ENCODE data around the gene ARSJ. TPM values are rescaled to one million over a fixed set of nuclear protein-coding genes. Genes with fewer than 3 reads are reported as not detected.

Gene ARSJ
- total and polyA plus RNA-seq, 3 experiments from 2014 or later: 0.37 TPM; not detected in 2

DNA sequence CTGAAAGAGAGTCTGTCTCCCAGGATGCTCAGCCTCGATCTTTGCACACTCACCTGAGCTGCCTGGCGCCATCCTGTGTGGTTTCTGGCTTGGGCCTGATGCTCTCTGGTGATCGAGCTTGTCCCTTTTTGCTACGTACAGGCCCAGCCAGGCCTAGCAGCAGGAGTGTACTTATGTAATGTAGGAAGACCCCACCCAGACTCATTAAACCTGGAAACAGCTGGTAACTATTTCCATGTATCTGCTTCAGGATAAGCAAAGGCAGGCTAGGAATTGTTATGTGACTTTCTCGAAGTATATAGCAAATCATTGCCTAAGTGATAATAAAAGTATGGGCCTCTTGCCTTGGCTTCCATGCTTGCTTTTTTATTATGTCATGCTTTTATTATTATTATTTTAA lies 18.6 kb upstream of the ARSJ start:
- Mint-ChIP-seq H3K4me1 (peaks cover 0 to 6% (median 3%) of the 10 kb centered on the region in 3 donors), H3K9me3 (no peaks in the 10 kb centered on the region), H3K4me3 (no peak overlapping the region), H3K27ac (no peak overlapping the region), H3K36me3 (peaks cover 0 to 5% (median 0%) of the 10 kb centered on the region in 3 donors), H3K27me3 (peaks cover 0 to 4% of the 10 kb centered on the region in 2 donors)
- ChIA-PET CTCF (no interaction called here), POLR2A (no interaction called here)
- H3K27ac ChIP-seq (ENCODE audit: low read depth, low read length): no peak overlapping the region
- H3K4me3 ChIP-seq (ENCODE audit: low read length): no peak overlapping the region
- no peaks in the 10 kb centered on the region for H3K27me3 ChIP-seq (ENCODE audit: insufficient read depth, low read length, poor library complexity, severe bottlenecking)
- no peaks in the 10 kb centered on the region for H3K4me1 ChIP-seq (ENCODE audit: insufficient read depth, low read length)
- DNase-seq: no peak
- H3K36me3 ChIP-seq (ENCODE audit: insufficient read depth, low read length): no peaks in the 10 kb centered on the region
- no peaks in the 10 kb centered on the region for H3K9me3 ChIP-seq (ENCODE audit: low read length)

DNA sequence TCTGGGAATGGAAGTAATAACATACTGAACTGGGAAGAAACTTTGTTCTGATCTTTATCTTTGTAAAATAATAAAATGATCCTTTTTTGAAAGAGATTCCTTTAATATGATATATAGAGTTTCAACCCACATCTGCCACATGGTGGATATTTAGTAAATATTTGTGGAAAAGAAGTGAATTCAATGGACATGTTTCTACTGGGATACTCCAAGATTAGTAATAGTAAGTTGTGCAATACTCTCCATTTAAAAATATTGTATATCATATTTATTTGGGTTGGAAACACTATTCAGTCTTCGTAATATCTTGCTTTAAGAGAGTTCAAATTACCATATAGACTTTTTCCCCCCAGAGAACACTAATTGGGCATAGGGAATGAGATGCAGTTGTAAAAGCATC lies 17.8 kb upstream of the ARSJ start:
- peaks cover 0 to 4% of the 10 kb centered on the region in 2 donors for H3K27me3 Mint-ChIP-seq
- DNase-seq: no peak
- H3K36me3 ChIP-seq (ENCODE audit: insufficient read depth, low read length): no peaks in the 10 kb centered on the region
- H3K4me1 Mint-ChIP-seq: peaks cover 0 to 5% (median 3%) of the 10 kb centered on the region in 3 donors
- H3K9me3 Mint-ChIP-seq: no peaks in the 10 kb centered on the region
- ChIA-PET CTCF (no interaction called here), POLR2A (no interaction called here)
- H3K27ac ChIP-seq (ENCODE audit: low read depth, low read length): no peak overlapping the region
- no peaks in the 10 kb centered on the region for H3K27me3 ChIP-seq (ENCODE audit: insufficient read depth, low read length, poor library complexity, severe bottlenecking)
- H3K4me1 ChIP-seq (ENCODE audit: insufficient read depth, low read length): no peaks in the 10 kb centered on the region
- peaks cover 0 to 5% (median 0%) of the 10 kb centered on the region in 3 donors for H3K36me3 Mint-ChIP-seq
- H3K9me3 ChIP-seq (ENCODE audit: low read length): no peaks in the 10 kb centered on the region
- no peak overlapping the region for H3K4me3 ChIP-seq (ENCODE audit: low read length)
- H3K27ac Mint-ChIP-seq: no peak overlapping the region
- no peak overlapping the region for H3K4me3 Mint-ChIP-seq

DNA sequence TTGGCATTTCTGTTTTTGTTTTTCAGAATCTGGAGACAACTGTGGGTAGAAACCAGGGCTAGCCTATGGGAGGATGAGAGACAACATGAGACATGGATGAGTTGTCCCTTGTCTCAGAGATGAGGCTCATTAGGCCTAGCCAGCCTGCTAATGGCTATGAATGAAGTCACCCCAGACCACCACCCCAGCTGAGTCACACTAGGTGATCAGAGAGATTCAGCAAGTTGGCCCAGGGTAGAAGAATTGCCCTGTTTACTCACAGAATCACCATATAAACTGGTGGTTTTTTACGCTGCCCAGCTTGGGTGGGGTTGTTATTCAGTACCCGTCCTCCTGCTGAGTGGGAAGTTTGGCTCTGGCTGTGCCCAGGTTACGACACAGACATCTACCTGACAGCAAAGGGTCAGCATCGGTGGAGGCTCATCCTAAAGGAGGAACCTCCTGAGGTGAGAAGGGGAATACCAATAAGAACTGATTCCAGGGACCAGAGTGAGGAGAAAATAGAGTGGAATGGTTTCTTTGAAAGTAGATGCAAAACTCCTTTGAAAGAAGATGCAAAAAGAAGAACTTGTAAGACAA lies 17.2 kb upstream of the ARSJ start:
- Mint-ChIP-seq H3K27me3 (peaks cover 0 to 4% of the 10 kb centered on the region in 2 donors), H3K36me3 (peaks cover 0 to 5% (median 0%) of the 10 kb centered on the region in 3 donors), H3K27ac (no peak overlapping the region), H3K4me3 (no peak overlapping the region), H3K4me1 (peaks cover 0 to 5% (median 3%) of the 10 kb centered on the region in 3 donors), H3K9me3 (no peaks in the 10 kb centered on the region)
- Histone ChIP-seq H3K4me1 (ENCODE audit: insufficient read depth, low read length) (no peaks in the 10 kb centered on the region), H3K27ac (ENCODE audit: low read depth, low read length) (no peak overlapping the region), H3K36me3 (ENCODE audit: insufficient read depth, low read length) (no peaks in the 10 kb centered on the region), H3K4me3 (ENCODE audit: low read length) (no peak overlapping the region), H3K27me3 (ENCODE audit: insufficient read depth, low read length, poor library complexity, severe bottlenecking) (no peaks in the 10 kb centered on the region), H3K9me3 (ENCODE audit: low read length) (no peaks in the 10 kb centered on the region)
- no peak for DNase-seq
- POLR2A ChIA-PET: no interaction called here
- CTCF ChIA-PET: no interaction called here

DNA sequence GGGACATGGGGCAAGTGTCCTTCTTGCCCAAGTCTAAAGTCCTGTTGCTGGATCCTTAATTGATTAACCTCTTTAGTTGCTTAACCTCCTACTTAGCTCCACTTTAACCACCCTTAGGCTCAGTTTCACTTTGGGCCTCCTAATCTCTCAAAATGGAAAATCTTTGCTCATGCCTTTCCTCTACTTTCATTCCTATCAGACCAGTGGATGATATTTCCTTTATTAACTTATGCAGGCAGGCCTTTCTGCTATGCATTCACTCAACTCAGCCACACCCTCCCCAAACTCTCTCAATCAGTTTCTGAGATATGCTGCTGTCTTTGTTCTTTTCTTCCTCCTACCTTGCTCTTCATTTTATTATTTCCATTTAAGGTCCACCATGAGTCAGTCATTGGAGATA lies 14.4 kb upstream of the ARSJ start:
- ChIA-PET POLR2A (no interaction called here), CTCF (no interaction called here)
- no peak overlapping the region for H3K4me3 Mint-ChIP-seq

DNA sequence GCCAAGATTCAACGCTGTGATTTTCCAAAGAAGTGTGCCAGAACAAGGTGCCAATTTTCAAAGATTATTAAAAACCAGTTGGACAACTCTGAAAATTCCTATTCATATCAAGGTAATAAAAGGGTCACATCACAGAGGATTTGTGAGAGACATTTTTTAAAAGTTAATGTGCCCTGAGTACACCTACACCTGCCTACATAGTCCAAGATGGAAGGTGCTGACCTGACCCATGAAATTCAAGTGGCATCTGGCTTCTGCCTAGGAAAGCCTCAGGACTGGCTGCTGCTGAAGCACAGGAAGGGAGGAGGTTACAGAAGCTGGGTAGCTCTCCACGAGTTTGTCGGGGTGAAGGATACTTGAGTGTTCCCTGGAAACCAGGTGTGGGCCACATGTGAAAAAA lies 11.4 kb upstream of the ARSJ start:
- Histone ChIP-seq H3K27me3 (ENCODE audit: insufficient read depth, low read length, poor library complexity, severe bottlenecking) (no peaks in the 10 kb centered on the region), H3K36me3 (ENCODE audit: insufficient read depth, low read length) (no peaks in the 10 kb centered on the region), H3K27ac (ENCODE audit: low read depth, low read length) (no peak overlapping the region), H3K4me3 (ENCODE audit: low read length) (no peak overlapping the region), H3K4me1 (ENCODE audit: insufficient read depth, low read length) (no peaks in the 10 kb centered on the region), H3K9me3 (ENCODE audit: low read length) (no peaks in the 10 kb centered on the region)
- DNase-seq: no peak
- Mint-ChIP-seq H3K9me3 (peaks cover 0 to 4% (median 0%) of the 10 kb centered on the region in 5 donors), H3K36me3 (peaks cover 0 to 15% (median 2%) of the 10 kb centered on the region in 3 donors), H3K27me3 (peaks cover 0 to 4% of the 10 kb centered on the region in 2 donors), H3K4me1 (no peaks in the 10 kb centered on the region), H3K4me3 (no peak overlapping the region), H3K27ac (peak overlapping the region in 1 of 8 donors; percentile 48)
- ChIA-PET POLR2A (no interaction called here), CTCF (no interaction called here)

More for the DNA sequence above, 14.4 kb upstream of the ARSJ start:
- H3K27me3 Mint-ChIP-seq: peaks cover 0 to 4% of the 10 kb centered on the region in 2 donors
- Histone ChIP-seq H3K27ac (ENCODE audit: low read depth, low read length) (no peak overlapping the region), H3K36me3 (ENCODE audit: insufficient read depth, low read length) (no peaks in the 10 kb centered on the region), H3K4me3 (ENCODE audit: low read length) (no peak overlapping the region), H3K27me3 (ENCODE audit: insufficient read depth, low read length, poor library complexity, severe bottlenecking) (no peaks in the 10 kb centered on the region), H3K9me3 (ENCODE audit: low read length) (no peaks in the 10 kb centered on the region), H3K4me1 (ENCODE audit: insufficient read depth, low read length) (no peaks in the 10 kb centered on the region)
- no peaks in the 10 kb centered on the region for H3K9me3 Mint-ChIP-seq
- no peak overlapping the region for H3K27ac Mint-ChIP-seq
- DNase-seq: no peak
- H3K4me1 Mint-ChIP-seq: peaks cover 0 to 5% (median 3%) of the 10 kb centered on the region in 3 donors
- H3K36me3 Mint-ChIP-seq: peaks cover 0 to 6% (median 5%) of the 10 kb centered on the region in 3 donors

DNA sequence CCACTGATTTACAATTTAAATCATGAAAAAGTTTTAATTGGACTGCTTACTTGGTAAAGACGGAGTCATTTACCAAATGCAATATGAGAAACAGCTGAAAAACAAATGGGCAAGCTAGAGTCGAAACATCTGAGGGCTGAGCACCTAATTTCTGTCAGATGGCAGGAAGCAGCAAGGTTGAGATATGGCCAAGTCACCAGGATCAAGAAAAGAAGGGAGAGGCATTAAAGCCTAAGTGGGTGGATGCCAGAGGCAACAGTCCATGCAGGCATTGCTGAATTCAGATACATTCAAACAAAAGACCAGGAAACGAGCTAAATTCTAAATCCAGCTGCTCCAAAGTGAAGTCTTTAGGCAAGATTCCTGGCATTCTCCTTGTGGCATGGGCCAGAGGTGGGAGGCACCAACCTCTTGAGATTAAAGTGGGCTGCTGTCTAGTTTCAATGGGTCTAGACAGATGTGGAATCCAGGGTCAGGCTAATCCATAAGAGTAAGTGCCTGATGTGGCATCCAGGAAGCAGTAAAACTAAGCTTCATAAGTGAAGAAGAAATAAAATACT lies 8.0 kb upstream of the ARSJ start:
- Mint-ChIP-seq H3K9me3 (peaks cover 0 to 6% (median 0%) of the 10 kb centered on the region in 5 donors), H3K4me1 (no peaks in the 10 kb centered on the region), H3K27me3 (peaks cover 0 to 17% of the 10 kb centered on the region in 2 donors), H3K27ac (no peak overlapping the region), H3K4me3 (no peak overlapping the region), H3K36me3 (peaks cover 0 to 19% (median 0%) of the 10 kb centered on the region in 3 donors)
- ChIA-PET CTCF (no interaction called here), POLR2A (no interaction called here)
- Histone ChIP-seq H3K4me3 (ENCODE audit: low read length) (no peak overlapping the region), H3K9me3 (ENCODE audit: low read length) (no peaks in the 10 kb centered on the region), H3K27me3 (ENCODE audit: insufficient read depth, low read length, poor library complexity, severe bottlenecking) (no peaks in the 10 kb centered on the region), H3K4me1 (ENCODE audit: insufficient read depth, low read length) (no peaks in the 10 kb centered on the region), H3K27ac (ENCODE audit: low read depth, low read length) (no peak overlapping the region), H3K36me3 (ENCODE audit: insufficient read depth, low read length) (no peaks in the 10 kb centered on the region)
- no peak for DNase-seq

DNA sequence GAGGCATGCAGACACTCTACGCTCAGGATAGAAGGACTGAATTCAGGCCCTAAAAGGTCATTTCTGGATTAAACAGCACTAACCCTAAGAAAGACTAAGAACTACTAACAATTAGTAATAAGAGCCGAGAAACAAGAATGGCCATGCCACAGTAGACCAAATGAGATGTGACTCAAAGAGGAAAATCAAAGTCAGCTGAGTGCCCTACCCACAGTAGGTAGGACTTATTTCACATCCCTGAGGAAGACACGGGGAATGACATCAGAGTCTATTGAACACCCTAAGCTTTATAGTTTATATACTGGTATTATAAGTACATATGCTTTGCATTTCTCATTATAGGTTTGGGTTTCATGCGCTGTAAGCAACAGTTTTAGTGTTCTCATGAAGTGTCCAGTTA lies 2.7 kb upstream of the ARSJ start:
- POLR2A ChIA-PET: no interaction called here
- no peak overlapping the region for H3K27ac Mint-ChIP-seq

DNA sequence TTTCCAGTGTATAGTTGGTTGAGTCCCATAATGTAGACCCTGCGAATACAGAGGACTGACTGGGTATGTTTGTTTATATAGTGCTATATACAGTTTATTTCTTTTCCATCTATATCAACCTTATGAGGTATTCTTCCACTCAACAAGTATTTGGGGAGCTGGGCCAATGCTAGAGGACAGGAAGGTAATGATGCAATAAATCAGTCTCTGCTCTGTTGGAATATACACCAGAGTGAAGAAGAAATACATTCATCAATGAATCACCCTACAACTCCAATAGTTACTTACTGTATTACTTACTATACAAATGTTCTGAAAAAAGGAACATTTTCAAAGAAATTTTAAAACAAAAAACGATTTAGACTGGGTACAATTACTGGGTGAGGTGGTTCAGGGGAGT lies 2.1 kb upstream of the ARSJ start:
- ChIA-PET POLR2A (no interaction called here), CTCF (no interaction called here)
- no peak for DNase-seq
- peaks cover 22 to 48% of the 10 kb centered on the region in 2 donors for H3K27me3 Mint-ChIP-seq
- H3K4me1 Mint-ChIP-seq: peaks cover 18 to 24% (median 22%) of the 10 kb centered on the region in 3 donors
- no peak overlapping the region for H3K4me3 Mint-ChIP-seq
- no peaks in the 10 kb centered on the region for H3K36me3 ChIP-seq (ENCODE audit: insufficient read depth, low read length)
- no peaks in the 10 kb centered on the region for H3K4me1 ChIP-seq (ENCODE audit: insufficient read depth, low read length)
- no peaks in the 10 kb centered on the region for H3K9me3 ChIP-seq (ENCODE audit: low read length)
- H3K4me3 ChIP-seq (ENCODE audit: low read length): no peak overlapping the region
- peaks cover 0 to 11% (median 0%) of the 10 kb centered on the region in 3 donors for H3K36me3 Mint-ChIP-seq
- H3K27ac Mint-ChIP-seq: no peak overlapping the region
- no peak overlapping the region for H3K27ac ChIP-seq (ENCODE audit: low read depth, low read length)
- H3K27me3 ChIP-seq (ENCODE audit: insufficient read depth, low read length, poor library complexity, severe bottlenecking): peaks cover 11% of the 10 kb centered on the region
- H3K9me3 Mint-ChIP-seq: peaks cover 0 to 2% (median 0%) of the 10 kb centered on the region in 5 donors

More for the DNA sequence above, 2.7 kb upstream of the ARSJ start:
- Mint-ChIP-seq H3K4me1 (peaks cover 15 to 24% (median 18%) of the 10 kb centered on the region in 3 donors), H3K9me3 (peaks cover 0 to 2% (median 0%) of the 10 kb centered on the region in 5 donors), H3K27me3 (peaks cover 22 to 48% of the 10 kb centered on the region in 2 donors), H3K36me3 (peaks cover 0 to 11% (median 0%) of the 10 kb centered on the region in 3 donors), H3K4me3 (no peak overlapping the region)
- Histone ChIP-seq H3K27ac (ENCODE audit: low read depth, low read length) (no peak overlapping the region), H3K9me3 (ENCODE audit: low read length) (no peaks in the 10 kb centered on the region), H3K27me3 (ENCODE audit: insufficient read depth, low read length, poor library complexity, severe bottlenecking) (peaks cover 11% of the 10 kb centered on the region), H3K4me3 (ENCODE audit: low read length) (no peak overlapping the region), H3K36me3 (ENCODE audit: insufficient read depth, low read length) (no peaks in the 10 kb centered on the region), H3K4me1 (ENCODE audit: insufficient read depth, low read length) (no peaks in the 10 kb centered on the region)
- CTCF ChIA-PET: no interaction called here
- DNase-seq: no peak

Measured in CD8-positive, alpha-beta memory T cell (primary cell).